Sigmoid colon (tissue), 7 donors: ENCODE data around the gene TEX19. TPM values are rescaled to one million over a fixed set of nuclear protein-coding genes. Genes with fewer than 3 reads are reported as not detected.

Experiments
- DNase-seq: peaks from one replicate; pipeline ENCODE4 v3.0.0-alpha.2; 2019
- H3K27ac ChIP-seq, 4 donors: fragments of 200-600 bp; sonication (generic); one replicate each; pipeline ENCODE4 v1.5.1; 2016 to 2019; ENCODE audit warnings: mild to moderate bottlenecking in 1 of 4
- H3K27me3 ChIP-seq, 3 donors: fragments of 200-600 bp; sonication (generic); one replicate each; pipeline ENCODE4 v1.5.1; 2019; ENCODE audit warnings: mild to moderate bottlenecking in 1 of 3
- H3K36me3 ChIP-seq, 4 donors: fragments of 200-600 bp; sonication (generic); one replicate each; pipeline ENCODE4 v1.5.1; 2016 to 2019
- H3K4me1 ChIP-seq, 4 donors: fragments of 200-600 bp; sonication (generic); one replicate each; pipeline ENCODE4 v1.5.1; 2017 to 2019
- H3K4me3 ChIP-seq, 4 donors: fragments of 200-600 bp; sonication (generic); one replicate each; pipeline ENCODE4 v1.5.1; 2017 to 2019; ENCODE audit warnings: mild to moderate bottlenecking in 2 of 4, moderate library complexity in 1 of 4
- H3K9me3 ChIP-seq, 4 donors: fragments of 200-600 bp in 3 of 4; sonication (generic) in 3 of 4; one replicate each; pipeline versions ENCODE4 v1.5.1 to v1.6.1; 2013 to 2019
- CTCF ChIP-seq, 4 experiments: fragments of 450-650 bp in 3 of 4; fragments of 200-600 bp in 1 of 4; IDR thresholded peaks; one replicate each; pipeline ENCODE4 v1.5.1; 2016 to 2019; ENCODE audit warnings: antibody characterized with exemption in 4 of 4, mild to moderate bottlenecking in 3 of 4, moderate library complexity in 2 of 4
- EP300 ChIP-seq, 4 donors: sonication (generic); formaldehyde crosslinking; IDR thresholded peaks; one replicate each; pipeline ENCODE4 v1.6.1; 2017; ENCODE audit warnings: antibody characterized with exemption in 4 of 4
- POLR2A ChIP-seq, 2 donors: fragments of 450-650 bp; IDR thresholded peaks; one replicate each; pipeline ENCODE4 v1.6.1; 2016; ENCODE audit warnings: antibody characterized with exemption in 2 of 2, mild to moderate bottlenecking in 2 of 2, moderate library complexity in 2 of 2
- POLR2AphosphoS5 ChIP-seq, 4 donors: sonication (generic); formaldehyde crosslinking; IDR thresholded peaks; one replicate each; pipeline ENCODE4 v1.6.1; 2017; ENCODE audit warnings: antibody characterized with exemption in 4 of 4
- WGBS, 2 donors: extraction: QIAGEN DNeasy Blood & Tissue Kit; methylation state at CpG; one replicate each; pipeline ENCODE4 v1.1.7; 2013; 5-methylcytosine and 5-hydroxymethylcytosine counted together
- intact Hi-C: fragments of 100-400 bp; cut with DNase I; formaldehyde crosslinking; loops from one replicate; pipeline ENCODE4 v1.15.1; 2023
- polyA plus RNA-seq, 3 donors: library from polyadenylated mRNA; stranded (reverse); fragments of 200-250 nt; gene quantifications; one replicate each; pipeline ENCODE4 v1.2.3, GENCODE V29; 2013
- total RNA-seq, 4 donors: library from RNA; depleted of rRNA; stranded (reverse); fragments of >200 nt; gene quantifications; one replicate each; pipeline ENCODE4 v1.1.0, GENCODE V29; 2016
- donor health status: healthy with polysubstance abuse.
- donor health status: Bipolar disorder and iron deficiency.
- donor health status: healthy.

TEX19 gene
- total and polyA plus RNA-seq, 7 donors, result 0.04 TPM; not detected in 6

- no peak overlapping the region for H3K27ac ChIP-seq
- DNase-seq, result no peak
- intact Hi-C loops, result no loop called here
- H3K27me3 ChIP-seq, result no peaks in the 10 kb centered on the region
- H3K9me3 ChIP-seq, result no peaks in the 10 kb centered on the region
- WGBS, 2 donors, result 88 to 96% methylated on average over 12 of the region's 12 CpGs
- H3K4me1 ChIP-seq, result peaks cover 0 to under 1% (median 0%) of the 10 kb centered on the region in 4 donors
- no peak overlapping the region for H3K4me3 ChIP-seq
- peaks cover 0 to 37% (median 4%) of the 10 kb centered on the region in 4 donors for H3K36me3 ChIP-seq
- no peak for TF ChIP-seq POLR2AphosphoS5 (IDR thresholded peaks at IDR 0.05)
- TF ChIP-seq CTCF (IDR thresholded peaks at IDR 0.05), result no peak
- no peak for TF ChIP-seq EP300 (IDR thresholded peaks at IDR 0.05)
- TF ChIP-seq POLR2A (IDR thresholded peaks at IDR 0.05), result no peak
Observed at GRCh38 chr17:82394278-82394677, 35.2 kb downstream of the TEX19 start.

GRCh38 chr17:82396601-82397435, 37.8 kb downstream of the TEX19 start:
- WGBS, 2 donors, result 80 to 83% methylated on average over 19 of the region's 19 CpGs
- no peak overlapping the region for H3K4me3 ChIP-seq
- intact Hi-C loops, result no loop called here
- H3K4me1 ChIP-seq, result peaks cover 0 to 12% (median 0%) of the 10 kb centered on the region in 4 donors
- TF ChIP-seq CTCF (IDR thresholded peaks at IDR 0.05) (no peak), EP300 (IDR thresholded peaks at IDR 0.05) (no peak), POLR2A (IDR thresholded peaks at IDR 0.05) (no peak), POLR2AphosphoS5 (IDR thresholded peaks at IDR 0.05) (peak in 1 of 4 donors; percentile 28)
- H3K27ac ChIP-seq, result peak overlapping the region in 1 of 4 donors; percentile 6
- H3K9me3 ChIP-seq, result no peaks in the 10 kb centered on the region
- H3K27me3 ChIP-seq, result no peaks in the 10 kb centered on the region
- peaks cover 0 to 39% (median 4%) of the 10 kb centered on the region in 4 donors for H3K36me3 ChIP-seq
- no peak for DNase-seq

- no peak for DNase-seq
- Histone ChIP-seq H3K9me3 (no peaks in the 10 kb centered on the region), H3K36me3 (peaks cover 0 to 39% (median 3%) of the 10 kb centered on the region in 4 donors), H3K4me1 (peaks cover 0 to 12% (median 0%) of the 10 kb centered on the region in 4 donors), H3K27me3 (no peaks in the 10 kb centered on the region), H3K4me3 (no peak overlapping the region), H3K27ac (no peak overlapping the region)
- TF ChIP-seq EP300 (IDR thresholded peaks at IDR 0.05) (no peak), CTCF (IDR thresholded peaks at IDR 0.05) (no peak), POLR2A (IDR thresholded peaks at IDR 0.05) (no peak), POLR2AphosphoS5 (IDR thresholded peaks at IDR 0.05) (no peak)
- intact Hi-C loops, result no loop called here
- 75 to 87% methylated on average over 38 of the region's 38 CpGs for WGBS, 2 donors
Observed at GRCh38 chr17:82397449-82398335, 38.6 kb downstream of the TEX19 start.

DNA sequence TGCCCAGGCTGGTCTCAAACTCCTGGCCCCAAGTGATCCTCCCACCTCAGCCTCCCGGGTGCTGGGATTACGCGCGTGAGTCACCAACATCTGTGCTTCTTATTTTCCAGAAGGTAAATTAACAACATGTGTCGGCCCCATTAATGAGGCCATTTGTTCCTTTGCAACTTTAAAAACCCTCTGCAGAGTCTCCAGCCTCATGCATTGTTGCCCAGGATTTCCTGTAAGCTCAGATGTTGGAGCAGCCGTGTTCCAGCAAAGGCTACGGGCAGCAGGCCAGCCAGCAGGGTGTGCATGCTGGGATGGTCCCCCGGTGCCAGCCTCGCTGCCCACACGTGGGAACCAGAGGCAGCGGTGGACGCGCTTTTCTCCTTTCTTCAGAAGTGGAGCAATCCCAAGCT, 40.0 kb downstream of the TEX19 start:
- Histone ChIP-seq H3K4me3 (no peak overlapping the region), H3K36me3 (peaks cover 0 to 39% (median 8%) of the 10 kb centered on the region in 4 donors), H3K27me3 (no peaks in the 10 kb centered on the region), H3K27ac (peak overlapping the region in 1 of 4 donors; percentile 37), H3K9me3 (no peaks in the 10 kb centered on the region), H3K4me1 (peaks cover 0 to 12% (median 0%) of the 10 kb centered on the region in 4 donors)
- no peak for DNase-seq
- TF ChIP-seq POLR2AphosphoS5 (IDR thresholded peaks at IDR 0.05) (peak in 1 of 4 donors; percentile 35), EP300 (IDR thresholded peaks at IDR 0.05) (no peak)
- WGBS, 2 donors, result 84 to 89% methylated on average over 13 of the region's 13 CpGs
- intact Hi-C loops, result no loop called here
